ENCODE data around the gene ZNF813. TPM values are rescaled to one million over a fixed set of nuclear protein-coding genes. Genes with fewer than 3 reads are reported as not detected.
A peak's percentile ranks its signal among the peaks of the same experiment; 100 is the strongest.

ZNF813 gene
- total and polyA plus RNA-seq, 4 experiments from 2014 or later = 0.86 to 10.1 (median 7.6) TPM

- CTCF ChIA-PET (ENCODE audit: partially characterized antibody) = no interaction called here
- Mint-ChIP-seq H3K9me3 (peaks cover 0 to 31% (median 12%) of the 10 kb centered on the region in 8 donors), H3K27ac (peak overlapping the region; percentile 49 to 100 (median 95)), H3K27me3 (peaks cover 0 to 4% of the 10 kb centered on the region in 2 donors), H3K4me1 (peaks cover 6 to 39% (median 22%) of the 10 kb centered on the region in 4 donors), H3K4me3 (no peak overlapping the region), H3K36me3 (peaks cover 31 to 44% of the 10 kb centered on the region in 2 donors)
- POLR2A ChIA-PET (ENCODE audit: partially characterized antibody) = interaction anchor here (0.7 kb wide), 1 partner anchor 16 kb away, joined by 3 read pairs; no protein-coding TSS in a partner anchor
- Histone ChIP-seq H3K36me3 (ENCODE audit: insufficient read depth, low read length) (peaks cover 4% of the 10 kb centered on the region), H3K27ac (ENCODE audit: low read depth, low read length) (no peak overlapping the region), H3K4me3 (ENCODE audit: low read length in 2 of 2) (no peak overlapping the region), H3K9me3 (ENCODE audit: control insufficient read depth in 1 of 2, low read length in 2 of 2) (no peaks in the 10 kb centered on the region), H3K4me1 (ENCODE audit: insufficient read depth, low read length) (peaks cover 17% of the 10 kb centered on the region), H3K27me3 (ENCODE audit: insufficient read depth, low read length) (no peaks in the 10 kb centered on the region)
- DNase-seq = no peak
- intact Hi-C loops (cut with micrococcal nuclease) = no loop called here
These were observed 68.7 kb downstream of the ZNF813 start for GRCh38 chr19:53536225-53536548.

GRCh38 chr19:53537121-53537520 lies 69.6 kb downstream of the ZNF813 start:
- Histone ChIP-seq H3K9me3 (ENCODE audit: control insufficient read depth in 1 of 2, low read length in 2 of 2) (no peaks in the 10 kb centered on the region), H3K4me1 (ENCODE audit: insufficient read depth, low read length) (peaks cover 17% of the 10 kb centered on the region), H3K27ac (ENCODE audit: low read depth, low read length) (peak overlapping the region; percentile 97), H3K27me3 (ENCODE audit: insufficient read depth, low read length) (no peaks in the 10 kb centered on the region), H3K4me3 (ENCODE audit: low read length in 2 of 2) (peak overlapping the region; percentile 31 to 83), H3K36me3 (ENCODE audit: insufficient read depth, low read length) (peaks cover 4% of the 10 kb centered on the region)
- Mint-ChIP-seq H3K4me3 (peak overlapping the region; percentile 94 to 99 (median 97)), H3K36me3 (peaks cover 32 to 50% of the 10 kb centered on the region in 2 donors), H3K27ac (peak overlapping the region; percentile 95 to 100 (median 99)), H3K27me3 (peaks cover 0 to 4% of the 10 kb centered on the region in 2 donors), H3K9me3 (peaks cover 0 to 31% (median 10%) of the 10 kb centered on the region in 8 donors), H3K4me1 (peaks cover 10 to 43% (median 22%) of the 10 kb centered on the region in 4 donors)
- ChIA-PET CTCF (ENCODE audit: partially characterized antibody) (interaction anchor here (1.0 kb wide), 1 partner anchor 38 kb away, joined by 3 read pairs; no protein-coding TSS in a partner anchor), POLR2A (ENCODE audit: partially characterized antibody) (interaction anchor here (2.9 kb wide), 1 partner anchor 17 kb away, joined by 25 read pairs; no protein-coding TSS in a partner anchor)
- peak in 3 of 5 donors; percentile 39 to 64 (median 54) for DNase-seq
- intact Hi-C loops (cut with micrococcal nuclease) = no loop called here

DNA sequence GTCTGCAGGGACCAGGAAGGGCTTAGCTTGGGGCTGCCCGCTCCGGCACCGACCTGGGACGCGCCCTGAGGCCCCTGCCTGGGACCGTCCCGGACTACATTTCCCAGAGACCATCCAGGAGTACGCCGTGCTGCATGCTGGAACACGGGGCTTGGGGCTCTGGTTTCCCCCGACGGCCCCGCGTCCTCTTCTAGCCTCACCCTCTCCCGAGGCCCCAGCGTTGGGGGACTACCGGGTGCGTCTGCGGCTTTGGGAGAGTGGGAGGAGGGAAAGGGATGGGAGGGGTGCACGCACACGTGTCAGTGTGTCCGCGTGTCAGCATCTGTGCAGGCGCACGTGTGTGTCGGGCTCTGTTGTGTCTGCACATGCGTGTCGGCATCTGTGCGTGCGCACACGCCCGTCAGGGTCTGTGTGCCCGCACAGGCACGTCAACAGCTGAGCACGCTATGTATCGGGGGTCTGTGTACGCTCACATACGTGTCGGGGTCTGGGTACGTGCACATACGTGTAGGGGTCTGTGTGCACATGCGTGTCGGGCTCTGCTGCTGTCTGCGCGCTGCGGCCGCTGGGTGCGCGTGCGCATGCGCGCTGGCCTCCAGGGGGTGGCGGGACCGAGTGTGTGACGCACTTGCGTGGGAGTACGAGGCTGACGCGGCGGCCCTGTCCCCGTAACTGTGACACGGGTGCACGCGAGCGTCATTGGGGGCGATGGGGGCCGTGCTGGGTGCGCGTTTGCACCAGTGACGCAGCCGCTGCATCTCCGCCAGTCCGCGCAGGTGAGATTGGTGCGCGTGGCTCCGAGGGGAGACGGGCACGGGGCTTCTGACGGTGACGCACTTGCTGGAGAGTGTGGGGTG lies 70.2 kb downstream of the ZNF813 start, which contains the start of gene ZNF331:
Gene ZNF331 (plus strand): TSS at position 625 of the 857 bp plus-strand sequence. CDS start 31,232 bp downstream, outside the sequence.
- peaks cover 37 to 55% of the 10 kb centered on the region in 2 donors for H3K36me3 Mint-ChIP-seq
- intact Hi-C loops (cut with micrococcal nuclease) = loop anchor here (1.0 kb wide), 2 partner anchors 17 kb away; no protein-coding TSS in a partner anchor

DNA sequence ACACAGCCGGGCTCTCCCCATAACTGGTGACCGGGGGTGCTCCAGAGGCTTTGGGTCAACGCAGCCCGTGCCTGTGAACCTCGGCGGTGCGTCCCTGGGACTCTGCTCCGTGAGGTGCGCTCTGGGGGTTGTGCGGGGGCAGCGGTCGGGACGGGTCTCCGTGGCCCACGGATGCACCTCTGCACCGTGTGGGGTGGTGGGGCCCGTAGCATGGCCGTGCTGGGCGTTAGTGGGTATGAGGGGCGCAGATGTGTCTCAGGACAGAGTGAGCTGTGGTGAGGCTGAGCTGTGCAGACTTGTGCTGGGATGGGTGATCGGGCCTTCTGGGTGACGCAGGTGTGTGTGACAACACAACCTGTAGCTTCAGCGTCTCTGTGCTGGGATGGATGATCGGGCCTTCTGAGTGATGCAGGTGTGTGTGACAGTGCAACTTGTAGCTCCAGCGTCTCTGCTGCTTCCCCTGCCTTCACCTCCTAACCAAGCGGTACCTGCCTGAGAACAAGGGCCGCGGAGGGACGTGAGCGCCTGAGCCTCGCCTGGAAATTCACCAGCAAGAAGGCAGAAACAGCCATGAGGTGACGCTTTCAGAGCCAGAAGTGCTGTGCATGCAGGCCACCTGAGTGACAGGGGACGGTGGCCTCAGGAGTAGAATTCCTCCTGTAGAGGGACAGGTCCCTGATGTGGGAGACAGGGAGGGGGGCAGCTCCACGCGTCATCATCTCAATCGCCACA lies 71.0 kb downstream of the ZNF813 start:
- peaks cover 10 to 48% (median 22%) of the 10 kb centered on the region in 4 donors for H3K4me1 Mint-ChIP-seq
- Histone ChIP-seq H3K27me3 (ENCODE audit: insufficient read depth, low read length) (no peaks in the 10 kb centered on the region), H3K9me3 (ENCODE audit: control insufficient read depth in 1 of 2, low read length in 2 of 2) (no peaks in the 10 kb centered on the region), H3K4me3 (ENCODE audit: low read length in 2 of 2) (peak overlapping the region; percentile 19 to 83), H3K4me1 (ENCODE audit: insufficient read depth, low read length) (peaks cover 17% of the 10 kb centered on the region), H3K27ac (ENCODE audit: low read depth, low read length) (peak overlapping the region; percentile 97), H3K36me3 (ENCODE audit: insufficient read depth, low read length) (peaks cover 4% of the 10 kb centered on the region)
- ChIA-PET CTCF (ENCODE audit: partially characterized antibody) (interaction anchor here (0.5 kb wide), 1 partner anchor 237 kb away, joined by 3 read pairs; no protein-coding TSS in a partner anchor), POLR2A (ENCODE audit: partially characterized antibody) (interaction anchor here (0.8 to 2.9 kb wide), 2 partner anchors 16 to 18 kb away, joined by 3 to 25 read pairs; no protein-coding TSS in a partner anchor)
- peaks cover 38 to 55% of the 10 kb centered on the region in 2 donors for H3K36me3 Mint-ChIP-seq
- DNase-seq = peak in 1 of 5 donors; percentile 70
- peaks cover 0 to 4% of the 10 kb centered on the region in 2 donors for H3K27me3 Mint-ChIP-seq
- peaks cover 0 to 33% (median 7%) of the 10 kb centered on the region in 8 donors for H3K9me3 Mint-ChIP-seq
- H3K27ac Mint-ChIP-seq = peak overlapping the region; percentile 95 to 100 (median 99)
- intact Hi-C loops (cut with micrococcal nuclease) = loop anchor here (1.0 kb wide), 2 partner anchors 16 to 18 kb away; no protein-coding TSS in a partner anchor
- H3K4me3 Mint-ChIP-seq = peak overlapping the region; percentile 94 to 99 (median 97)

More for the DNA sequence above, 70.2 kb downstream of the ZNF813 start, which contains the start of gene ZNF331:
- Histone ChIP-seq H3K4me1 (ENCODE audit: insufficient read depth, low read length) (peaks cover 17% of the 10 kb centered on the region), H3K27ac (ENCODE audit: low read depth, low read length) (peak within 1 kb of the TSS; percentile 97), H3K4me3 (ENCODE audit: low read length in 2 of 2) (peak within 1 kb of the TSS; percentile 31 to 83), H3K27me3 (ENCODE audit: insufficient read depth, low read length) (no peaks in the 10 kb centered on the region), H3K36me3 (ENCODE audit: insufficient read depth, low read length) (peaks cover 4% of the 10 kb centered on the region), H3K9me3 (ENCODE audit: control insufficient read depth in 1 of 2, low read length in 2 of 2) (no peaks in the 10 kb centered on the region)
- DNase-seq = peak; percentile 93 to 97 (median 96)
- Mint-ChIP-seq H3K9me3 (peaks cover 0 to 33% (median 9%) of the 10 kb centered on the region in 8 donors), H3K27ac (peak within 1 kb of the TSS; percentile 95 to 100 (median 99)), H3K4me1 (peaks cover 10 to 48% (median 22%) of the 10 kb centered on the region in 4 donors), H3K27me3 (peaks cover 0 to 4% of the 10 kb centered on the region in 2 donors), H3K4me3 (peak within 1 kb of the TSS; percentile 94 to 99 (median 97))
- ChIA-PET POLR2A (ENCODE audit: partially characterized antibody) (interaction anchor here (2.9 kb wide), 1 partner anchor 18 kb away, joined by 25 read pairs; no protein-coding TSS in a partner anchor), CTCF (ENCODE audit: partially characterized antibody) (interaction anchor here (1.0 kb wide), 1 partner anchor 39 kb away, joined by 3 read pairs; no protein-coding TSS in a partner anchor)

DNA sequence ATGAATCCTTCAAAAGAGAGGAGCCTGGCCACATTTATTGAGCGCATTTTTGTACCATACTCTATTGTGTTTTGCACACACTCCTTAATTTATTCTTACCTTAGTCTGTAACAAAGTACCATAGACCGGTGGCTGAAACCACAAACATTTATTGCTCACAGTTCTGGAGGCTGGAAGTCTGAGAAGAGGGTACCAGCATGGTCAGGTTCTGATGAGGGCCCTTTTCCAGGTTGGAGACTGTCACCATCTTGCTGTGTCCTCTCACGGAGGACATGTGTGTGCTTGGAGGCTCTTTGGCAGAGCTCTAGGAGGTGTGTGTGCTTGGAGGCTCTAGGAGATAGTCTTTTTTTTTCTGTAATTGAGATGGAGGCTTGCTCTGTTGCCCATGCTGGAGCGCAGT lies 72.6 kb downstream of the ZNF813 start:
- CTCF ChIA-PET (ENCODE audit: partially characterized antibody) = no interaction called here
- Histone ChIP-seq H3K4me1 (ENCODE audit: insufficient read depth, low read length) (peaks cover 17% of the 10 kb centered on the region), H3K36me3 (ENCODE audit: insufficient read depth, low read length) (peaks cover 4% of the 10 kb centered on the region), H3K9me3 (ENCODE audit: control insufficient read depth in 1 of 2, low read length in 2 of 2) (no peaks in the 10 kb centered on the region), H3K27ac (ENCODE audit: low read depth, low read length) (peak overlapping the region; percentile 97), H3K4me3 (ENCODE audit: low read length in 2 of 2) (no peak overlapping the region), H3K27me3 (ENCODE audit: insufficient read depth, low read length) (no peaks in the 10 kb centered on the region)
- Mint-ChIP-seq H3K9me3 (peaks cover 0 to 33% (median 7%) of the 10 kb centered on the region in 8 donors), H3K4me3 (peak overlapping the region in 4 of 8 donors; percentile 24 to 52 (median 36)), H3K4me1 (peaks cover 10 to 48% (median 24%) of the 10 kb centered on the region in 4 donors), H3K36me3 (peaks cover 40 to 61% of the 10 kb centered on the region in 2 donors), H3K27me3 (peaks cover 0 to 4% of the 10 kb centered on the region in 2 donors), H3K27ac (peak overlapping the region; percentile 78 to 100 (median 95))
- POLR2A ChIA-PET (ENCODE audit: partially characterized antibody) = no interaction called here
- no peak for DNase-seq
- intact Hi-C loops (cut with micrococcal nuclease) = no loop called here

DNA sequence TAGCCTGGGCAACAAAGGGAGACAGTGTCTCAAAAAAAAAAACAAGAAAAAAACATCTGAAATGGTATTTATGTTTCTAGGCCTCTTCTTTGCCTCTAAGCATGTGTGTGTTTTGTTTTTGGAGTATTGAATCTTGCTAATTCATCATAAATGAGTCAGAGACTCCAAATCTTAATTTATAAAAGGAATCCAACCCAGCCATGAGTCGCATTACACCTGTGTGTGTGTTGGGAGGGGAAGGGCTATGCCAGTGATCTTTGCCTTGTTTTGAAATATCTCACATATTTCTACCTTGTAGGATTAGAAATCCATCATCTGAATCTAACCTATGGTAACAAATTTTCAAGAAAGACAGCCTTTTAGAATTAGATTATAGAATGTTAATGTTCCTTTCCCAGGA lies 74.4 kb downstream of the ZNF813 start:
- Histone ChIP-seq H3K36me3 (ENCODE audit: insufficient read depth, low read length) (peaks cover 11% of the 10 kb centered on the region), H3K27me3 (ENCODE audit: insufficient read depth, low read length) (no peaks in the 10 kb centered on the region), H3K4me1 (ENCODE audit: insufficient read depth, low read length) (peaks cover 15% of the 10 kb centered on the region), H3K9me3 (ENCODE audit: control insufficient read depth in 1 of 2, low read length in 2 of 2) (no peaks in the 10 kb centered on the region), H3K27ac (ENCODE audit: low read depth, low read length) (no peak overlapping the region), H3K4me3 (ENCODE audit: low read length in 2 of 2) (no peak overlapping the region)
- CTCF ChIA-PET (ENCODE audit: partially characterized antibody) = no interaction called here
- Mint-ChIP-seq H3K9me3 (peaks cover 0 to 30% (median 11%) of the 10 kb centered on the region in 8 donors), H3K36me3 (peaks cover 43 to 73% of the 10 kb centered on the region in 2 donors), H3K4me1 (peaks cover 12 to 47% (median 32%) of the 10 kb centered on the region in 4 donors), H3K4me3 (peak overlapping the region in 1 of 8 donors; percentile 8), H3K27ac (peak overlapping the region in 4 of 7 donors; percentile 57 to 75 (median 66)), H3K27me3 (peaks cover 0 to 4% of the 10 kb centered on the region in 2 donors)
- intact Hi-C loops (cut with micrococcal nuclease) = no loop called here
- POLR2A ChIA-PET (ENCODE audit: partially characterized antibody) = no interaction called here
- no peak for DNase-seq
